GM23338 (cell line): ENCODE results near the gene MICA. TPM values are rescaled to one million over a fixed set of nuclear protein-coding genes. Genes with fewer than 3 reads are reported as not detected.

Experiments used
- ATAC-seq: fragments of 200-7000 bp; cut with Tn5 transposase; 3 replicates; pipeline ENCODE4 v1.9.1; 2020
- DNase-seq: peaks from one replicate; pipeline ENCODE4 v3.0.0-alpha.2; 2015; ENCODE audit warnings: low spot score
- H2AFZ ChIP-seq: fragments of 200-600 bp; sonication (generic); 2 replicates; pipeline ENCODE4 v1.8.0; 2016; ENCODE audit warnings: antibody characterized with exemption, mild to moderate bottlenecking, moderate library complexity
- H3F3A ChIP-seq: fragments of 200-600 bp; sonication (generic); replicated peaks from 2 replicates; pipeline ENCODE4 v1.8.0; 2017; ENCODE audit warnings: antibody characterized with exemption, mixed run types, low read depth
- H3K27ac ChIP-seq: fragments of 200-600 bp; sonication (generic); 2 replicates; pipeline ENCODE4 v1.6.1; 2016; ENCODE audit warnings: low read depth
- H3K27me3 ChIP-seq: fragments of 200-600 bp; sonication (generic); 2 replicates; pipeline ENCODE4 v1.8.0; 2016; ENCODE audit warnings: mild to moderate bottlenecking, mixed run types, moderate library complexity; ENCODE audit not compliant: insufficient read depth
- H3K36me3 ChIP-seq: fragments of 200-600 bp; sonication (generic); 2 replicates; pipeline ENCODE4 v1.8.0; 2016; ENCODE audit warnings: mild to moderate bottlenecking; ENCODE audit not compliant: insufficient read depth
- H3K4me1 ChIP-seq: fragments of 200-600 bp; sonication (generic); 2 replicates; pipeline ENCODE4 v1.8.0; 2016; ENCODE audit warnings: mild to moderate bottlenecking, moderate library complexity; ENCODE audit not compliant: insufficient read depth
- H3K4me2 ChIP-seq: fragments of 200-600 bp; sonication (generic); 2 replicates; pipeline ENCODE4 v1.7.1; 2017; ENCODE audit warnings: mixed run types
- H3K4me3 ChIP-seq: fragments of 200-600 bp; sonication (generic); 2 replicates; pipeline ENCODE4 v1.6.1; 2016; ENCODE audit warnings: mixed run types
- H3K79me2 ChIP-seq: fragments of 200-600 bp; sonication (generic); replicated peaks from 2 replicates; pipeline ENCODE4 v1.8.0; 2017; ENCODE audit warnings: mild to moderate bottlenecking; ENCODE audit not compliant: insufficient read depth
- H3K9me2 ChIP-seq: fragments of 200-600 bp; sonication (generic); 2 replicates; pipeline ENCODE4 v1.8.0; 2017; ENCODE audit not compliant: insufficient read depth
- H4K20me1 ChIP-seq: fragments of 200-600 bp; sonication (generic); replicated peaks from 2 replicates; pipeline ENCODE4 v1.8.0; 2017; ENCODE audit warnings: mild to moderate bottlenecking; ENCODE audit not compliant: insufficient read depth
- H3K27ac Mint-ChIP-seq: 2 replicates; pipeline ENCODE4 v1.8.0; 2020; ENCODE audit warnings: inconsistent platforms, mild to moderate bottlenecking, moderate library complexity, mixed read lengths
- H3K27me3 Mint-ChIP-seq: 3 replicates; pipeline ENCODE4 v1.8.0; 2022; ENCODE audit warnings: low read depth, mild to moderate bottlenecking, moderate library complexity, mixed read lengths, inconsistent platforms; ENCODE audit not compliant: insufficient read depth, poor library complexity
- H3K36me3 Mint-ChIP-seq: 3 replicates; pipeline ENCODE4 v1.8.0; 2021; ENCODE audit warnings: low read depth, mild to moderate bottlenecking, inconsistent platforms, moderate library complexity, mixed read lengths
- H3K4me1 Mint-ChIP-seq: 3 replicates; pipeline ENCODE4 v1.8.0; 2020; ENCODE audit warnings: mild to moderate bottlenecking, inconsistent platforms, mixed read lengths
- H3K4me3 Mint-ChIP-seq: 3 replicates; pipeline ENCODE4 v1.8.0; 2021; ENCODE audit warnings: moderate library complexity, mild to moderate bottlenecking, inconsistent platforms, mixed read lengths
- H3K9me3 Mint-ChIP-seq: 3 replicates; pipeline ENCODE4 v1.8.0; 2020; ENCODE audit warnings: moderate library complexity, mild to moderate bottlenecking, inconsistent platforms, mixed read lengths
- CREB1 ChIP-seq: fragments of 250-450 bp; sonication (Bioruptor Pico); IDR thresholded peaks from 2 replicates; pipeline ENCODE4 v1.5.0; 2020; ENCODE audit warnings: low read depth, mild to moderate bottlenecking, moderate library complexity
- CTCF ChIP-seq, 2 experiments: fragments of 200-600 bp in 1 of 2; sonication (generic) in 1 of 2; conservative IDR thresholded peaks; 2 replicates each; pipeline versions ENCODE4 v1.5.1 to v1.6.1; 2016 to 2017; ENCODE audit warnings: antibody characterized with exemption in 2 of 2, low read depth in 2 of 2, mild to moderate bottlenecking in 2 of 2, moderate library complexity in 1 of 2
- ETS1 ChIP-seq: IDR thresholded peaks from 2 replicates; pipeline ENCODE4 v1.6.1; 2016; ENCODE audit warnings: antibody characterized with exemption
- EZH2phosphoT487 ChIP-seq: fragments of 200-600 bp; sonication (generic); IDR thresholded peaks from one replicate; pipeline ENCODE4 v1.8.1; 2018; ENCODE audit warnings: antibody characterized with exemption; ENCODE audit not compliant: unreplicated experiment
- NANOG ChIP-seq: IDR thresholded peaks from 2 replicates; pipeline ENCODE4 v1.6.1; 2016; ENCODE audit warnings: antibody characterized with exemption, borderline replicate concordance
- POLR2AphosphoS5 ChIP-seq: IDR thresholded peaks from 2 replicates; pipeline ENCODE4 v1.6.1; 2016; ENCODE audit warnings: antibody characterized with exemption, low read depth
- STAT1 ChIP-seq: IDR thresholded peaks from one replicate; pipeline ENCODE4 v1.6.1; 2016; ENCODE audit warnings: antibody characterized with exemption; ENCODE audit not compliant: unreplicated experiment
- ZNF114 ChIP-seq: fragments of 250-450 bp; sonication (Bioruptor Pico); IDR thresholded peaks from 2 replicates; pipeline ENCODE4 v1.5.0; 2020; ENCODE audit warnings: mild to moderate bottlenecking, moderate library complexity
- ZNF331 ChIP-seq: fragments of 250-450 bp; sonication (Bioruptor Pico); IDR thresholded peaks from 2 replicates; pipeline ENCODE4 v1.5.0; 2020; ENCODE audit warnings: low read depth, mild to moderate bottlenecking, moderate library complexity
- ZNF462 ChIP-seq: fragments of 250-450 bp; sonication (Bioruptor Pico); IDR thresholded peaks from 2 replicates; pipeline ENCODE4 v1.5.0; 2020; ENCODE audit warnings: mild to moderate bottlenecking, moderate library complexity
- polyA plus RNA-seq: library from polyadenylated mRNA; unstranded; fragments of >200 nt; fragmentation: Nextera tagmentation; extraction: Ambion mirVana; gene quantifications from 2 replicates; pipeline ENCODE4 v1.2.1, GENCODE V29; 2016
- total RNA-seq: library from RNA; depleted of rRNA; stranded (reverse); fragments of >200 nt; shearing (Covaris generic); gene quantifications from 2 replicates; pipeline ENCODE4 v1.2.3, GENCODE V29; 2014

The MICA gene
- total and polyA plus RNA-seq, 2 experiments from 2014 or later = 13.4 to 22.7 TPM

GRCh38 chr6:31405996-31406395, 2.6 kb downstream of the MICA start:
- Histone ChIP-seq H2AFZ (no peak overlapping the region), H3K4me2 (peak overlapping the region; percentile 96), H3K27me3 (peaks cover 17% of the 10 kb centered on the region), H3K9me2 (no peaks in the 10 kb centered on the region; the same call in 1 of the 2 replicates), H3K4me1 (peaks cover 41% of the 10 kb centered on the region), H4K20me1 (peaks cover 35% of the 10 kb centered on the region), H3K4me3 (peak overlapping the region; percentile 44), H3K27ac (no peak overlapping the region), H3K79me2 (peaks cover 54% of the 10 kb centered on the region), H3F3A (0 out of 2 replicates have a peak, but pooled peaks cover 7% of the 10 kb centered on the region), H3K36me3 (no peaks in the 10 kb centered on the region)
- peaks cover 10% of the 10 kb centered on the region; the same call in 2 of the 3 replicates for H3K36me3 Mint-ChIP-seq
- no peak for ATAC-seq
- H3K4me1 Mint-ChIP-seq = peaks cover 40% of the 10 kb centered on the region
- DNase-seq = no peak
- TF ChIP-seq NANOG (no peak), ZNF331 (CRISPR knock-in tag) (no peak), STAT1 (no peak), ZNF114 (CRISPR knock-in tag) (no peak), CTCF (conservative IDR thresholded peaks at IDR 0.05; ENCODE audit: low read depth in 2 of 2) (no peak)
- H3K4me3 Mint-ChIP-seq = peak overlapping the region; percentile 50; the same call in 1 of the 3 replicates
- no peak overlapping the region for H3K27ac Mint-ChIP-seq
- peaks cover 24% of the 10 kb centered on the region for H3K27me3 Mint-ChIP-seq
- H3K9me3 Mint-ChIP-seq = peaks cover 3% of the 10 kb centered on the region; the same call in 2 of the 3 replicates

- Histone ChIP-seq H3K27me3 (peaks cover under 1% of the 10 kb centered on the region; the same call in 1 of the 2 replicates), H4K20me1 (peaks cover 35% of the 10 kb centered on the region), H3K27ac (no peak overlapping the region), H3K36me3 (peaks cover 4% of the 10 kb centered on the region), H3K4me1 (peaks cover 23% of the 10 kb centered on the region), H3K4me3 (no peak overlapping the region), H3K4me2 (no peak overlapping the region), H2AFZ (no peak overlapping the region), H3F3A (0 out of 2 replicates have a peak, but pooled peaks cover 3% of the 10 kb centered on the region), H3K79me2 (peaks cover 49% of the 10 kb centered on the region), H3K9me2 (no peaks in the 10 kb centered on the region)
- Mint-ChIP-seq H3K4me1 (peaks cover 24% of the 10 kb centered on the region), H3K27me3 (peaks cover 7% of the 10 kb centered on the region), H3K4me3 (no peak overlapping the region), H3K36me3 (peaks cover 17% of the 10 kb centered on the region), H3K27ac (no peak overlapping the region), H3K9me3 (no peaks in the 10 kb centered on the region; the same call in 2 of the 3 replicates)
- ATAC-seq = no peak
- DNase-seq = no peak
- TF ChIP-seq POLR2AphosphoS5 = no peak
- TF ChIP-seq ZNF462 (CRISPR knock-in tag) = no peak
- no peak for TF ChIP-seq NANOG
- TF ChIP-seq ETS1 = no peak
- no peak for TF ChIP-seq EZH2phosphoT487
- no peak for TF ChIP-seq CREB1
These were observed 4.3 kb downstream of the MICA start for GRCh38 chr6:31407699-31408098.
